ENCODE data around the gene CNNM1. TPM values are rescaled to one million over a fixed set of nuclear protein-coding genes. Genes with fewer than 3 reads are reported as not detected.

CNNM1 gene
- total and polyA plus RNA-seq, 3 experiments from 2014 or later, result 0.11 to 0.16 TPM; not detected in 1

GRCh38 chr10:99375426-99375825, 46.3 kb downstream of the CNNM1 start:
- peaks cover 21 to 25% of the 10 kb centered on the region in 2 donors for H3K27me3 Mint-ChIP-seq
- no peaks in the 10 kb centered on the region for H3K27me3 ChIP-seq (ENCODE audit: insufficient read depth, low read length, poor library complexity, severe bottlenecking)
- H3K9me3 ChIP-seq (ENCODE audit: low read length), result no peaks in the 10 kb centered on the region
- H3K4me1 ChIP-seq (ENCODE audit: insufficient read depth, low read length), result no peaks in the 10 kb centered on the region
- no peak overlapping the region for H3K4me3 Mint-ChIP-seq
- ChIA-PET CTCF (no interaction called here), POLR2A (no interaction called here)
- no peak overlapping the region for H3K27ac ChIP-seq (ENCODE audit: low read depth, low read length)
- H3K27ac Mint-ChIP-seq, result no peak overlapping the region
- no peak overlapping the region for H3K4me3 ChIP-seq (ENCODE audit: low read length)
- peaks cover 2 to 10% (median 8%) of the 10 kb centered on the region in 3 donors for H3K4me1 Mint-ChIP-seq
- peaks cover 0 to 2% (median 0%) of the 10 kb centered on the region in 5 donors for H3K9me3 Mint-ChIP-seq
- no peaks in the 10 kb centered on the region for H3K36me3 Mint-ChIP-seq
- no peak for DNase-seq
- no peaks in the 10 kb centered on the region for H3K36me3 ChIP-seq (ENCODE audit: insufficient read depth, low read length)

GRCh38 chr10:99382176-99382575, 53.0 kb downstream of the CNNM1 start:
- POLR2A ChIA-PET, result no interaction called here
- H3K4me1 Mint-ChIP-seq, result no peaks in the 10 kb centered on the region
- CTCF ChIA-PET, result no interaction called here
- H3K4me3 ChIP-seq (ENCODE audit: low read length), result no peak overlapping the region
- peaks cover 0 to 2% (median 0%) of the 10 kb centered on the region in 5 donors for H3K9me3 Mint-ChIP-seq
- H3K9me3 ChIP-seq (ENCODE audit: low read length), result no peaks in the 10 kb centered on the region
- H3K27me3 Mint-ChIP-seq, result peaks cover 7 to 23% of the 10 kb centered on the region in 2 donors
- no peak for DNase-seq
- H3K4me1 ChIP-seq (ENCODE audit: insufficient read depth, low read length), result no peaks in the 10 kb centered on the region
- no peaks in the 10 kb centered on the region for H3K27me3 ChIP-seq (ENCODE audit: insufficient read depth, low read length, poor library complexity, severe bottlenecking)
- no peak overlapping the region for H3K27ac ChIP-seq (ENCODE audit: low read depth, low read length)
- no peaks in the 10 kb centered on the region for H3K36me3 ChIP-seq (ENCODE audit: insufficient read depth, low read length)
- no peak overlapping the region for H3K4me3 Mint-ChIP-seq
- H3K27ac Mint-ChIP-seq, result peak overlapping the region in 1 of 8 donors; percentile 3
- no peaks in the 10 kb centered on the region for H3K36me3 Mint-ChIP-seq

- Mint-ChIP-seq H3K27ac (no peak overlapping the region), H3K4me1 (no peaks in the 10 kb centered on the region)
These were observed 57.9 kb downstream of the CNNM1 start for GRCh38 chr10:99387071-99387470.

GRCh38 chr10:99387541-99387940, 58.4 kb downstream of the CNNM1 start:
- peaks cover 0 to 2% (median 1%) of the 10 kb centered on the region in 3 donors for H3K4me1 Mint-ChIP-seq
- no peak overlapping the region for H3K4me3 ChIP-seq (ENCODE audit: low read length)

More at GRCh38 chr10:99387071-99387470, 57.9 kb downstream of the CNNM1 start:
- Mint-ChIP-seq H3K4me3 (no peak overlapping the region), H3K9me3 (no peaks in the 10 kb centered on the region), H3K36me3 (no peaks in the 10 kb centered on the region), H3K27me3 (peaks cover 4 to 10% of the 10 kb centered on the region in 2 donors)
- ChIA-PET POLR2A (no interaction called here), CTCF (no interaction called here)
- no peaks in the 10 kb centered on the region for H3K9me3 ChIP-seq (ENCODE audit: low read length)
- no peak for DNase-seq
- H3K27ac ChIP-seq (ENCODE audit: low read depth, low read length), result no peak overlapping the region
- no peaks in the 10 kb centered on the region for H3K36me3 ChIP-seq (ENCODE audit: insufficient read depth, low read length)
- H3K4me1 ChIP-seq (ENCODE audit: insufficient read depth, low read length), result no peaks in the 10 kb centered on the region
- no peaks in the 10 kb centered on the region for H3K27me3 ChIP-seq (ENCODE audit: insufficient read depth, low read length, poor library complexity, severe bottlenecking)
- no peak overlapping the region for H3K4me3 ChIP-seq (ENCODE audit: low read length)

GRCh38 chr10:99389729-99390480, 60.7 kb downstream of the CNNM1 start:
- Histone ChIP-seq H3K4me3 (ENCODE audit: low read length) (no peak overlapping the region), H3K36me3 (ENCODE audit: insufficient read depth, low read length) (no peaks in the 10 kb centered on the region), H3K27me3 (ENCODE audit: insufficient read depth, low read length, poor library complexity, severe bottlenecking) (no peaks in the 10 kb centered on the region), H3K27ac (ENCODE audit: low read depth, low read length) (no peak overlapping the region), H3K4me1 (ENCODE audit: insufficient read depth, low read length) (peaks cover 4% of the 10 kb centered on the region), H3K9me3 (ENCODE audit: low read length) (no peaks in the 10 kb centered on the region)
- ChIA-PET CTCF (interaction anchor here (1.6 kb wide), 1 partner anchor 46 kb away, joined by 4 read pairs; no protein-coding TSS in a partner anchor), POLR2A (no interaction called here)
- H3K9me3 Mint-ChIP-seq, result no peaks in the 10 kb centered on the region
- peaks cover 0 to 1% (median 0%) of the 10 kb centered on the region in 3 donors for H3K36me3 Mint-ChIP-seq
- no peak overlapping the region for H3K4me3 Mint-ChIP-seq
- no peak overlapping the region for H3K27ac Mint-ChIP-seq
- H3K4me1 Mint-ChIP-seq, result peaks cover 0 to 3% (median 2%) of the 10 kb centered on the region in 3 donors
- no peak for DNase-seq
- H3K27me3 Mint-ChIP-seq, result peaks cover 4 to 10% of the 10 kb centered on the region in 2 donors

More at GRCh38 chr10:99387541-99387940, 58.4 kb downstream of the CNNM1 start:
- H3K36me3 ChIP-seq (ENCODE audit: insufficient read depth, low read length), result no peaks in the 10 kb centered on the region
- H3K27ac ChIP-seq (ENCODE audit: low read depth, low read length), result no peak overlapping the region
- peaks cover 1% of the 10 kb centered on the region for H3K4me1 ChIP-seq (ENCODE audit: insufficient read depth, low read length)
- Mint-ChIP-seq H3K36me3 (no peaks in the 10 kb centered on the region), H3K4me3 (no peak overlapping the region), H3K27ac (no peak overlapping the region), H3K9me3 (no peaks in the 10 kb centered on the region), H3K27me3 (peaks cover 4 to 10% of the 10 kb centered on the region in 2 donors)
- CTCF ChIA-PET, result no interaction called here
- POLR2A ChIA-PET, result no interaction called here
- no peaks in the 10 kb centered on the region for H3K9me3 ChIP-seq (ENCODE audit: low read length)
- H3K27me3 ChIP-seq (ENCODE audit: insufficient read depth, low read length, poor library complexity, severe bottlenecking), result no peaks in the 10 kb centered on the region
- no peak for DNase-seq

GRCh38 chr10:99391346-99391745, 62.2 kb downstream of the CNNM1 start:
- peaks cover 0 to 3% (median 2%) of the 10 kb centered on the region in 3 donors for H3K4me1 Mint-ChIP-seq
- no peak overlapping the region for H3K27ac Mint-ChIP-seq
- H3K9me3 ChIP-seq (ENCODE audit: low read length), result no peaks in the 10 kb centered on the region
- no peak overlapping the region for H3K4me3 ChIP-seq (ENCODE audit: low read length)
- H3K4me1 ChIP-seq (ENCODE audit: insufficient read depth, low read length), result peaks cover 4% of the 10 kb centered on the region
- peaks cover 4 to 7% of the 10 kb centered on the region in 2 donors for H3K27me3 Mint-ChIP-seq
- H3K27ac ChIP-seq (ENCODE audit: low read depth, low read length), result no peak overlapping the region
- H3K36me3 ChIP-seq (ENCODE audit: insufficient read depth, low read length), result no peaks in the 10 kb centered on the region
- POLR2A ChIA-PET, result no interaction called here
- DNase-seq, result no peak
- CTCF ChIA-PET, result interaction anchor here (0.7 to 4.0 kb wide), 6 partner anchors 12 to 225 kb away, joined by 3 to 28 read pairs (median 4); no protein-coding TSS in a partner anchor
- H3K36me3 Mint-ChIP-seq, result peaks cover 0 to 9% (median 0%) of the 10 kb centered on the region in 3 donors
- H3K9me3 Mint-ChIP-seq, result no peaks in the 10 kb centered on the region
- no peaks in the 10 kb centered on the region for H3K27me3 ChIP-seq (ENCODE audit: insufficient read depth, low read length, poor library complexity, severe bottlenecking)
- no peak overlapping the region for H3K4me3 Mint-ChIP-seq

- Mint-ChIP-seq H3K4me1 (peaks cover 0 to 3% (median 2%) of the 10 kb centered on the region in 3 donors), H3K27ac (peak overlapping the region in 1 of 8 donors; percentile 14), H3K27me3 (peaks cover 0 to 4% of the 10 kb centered on the region in 2 donors), H3K4me3 (no peak overlapping the region), H3K36me3 (peaks cover 0 to 24% (median 4%) of the 10 kb centered on the region in 3 donors), H3K9me3 (no peaks in the 10 kb centered on the region)
- Histone ChIP-seq H3K27ac (ENCODE audit: low read depth, low read length) (no peak overlapping the region), H3K36me3 (ENCODE audit: insufficient read depth, low read length) (no peaks in the 10 kb centered on the region), H3K4me1 (ENCODE audit: insufficient read depth, low read length) (peaks cover 4% of the 10 kb centered on the region), H3K27me3 (ENCODE audit: insufficient read depth, low read length, poor library complexity, severe bottlenecking) (no peaks in the 10 kb centered on the region), H3K4me3 (ENCODE audit: low read length) (no peak overlapping the region), H3K9me3 (ENCODE audit: low read length) (no peaks in the 10 kb centered on the region)
- no peak for DNase-seq
- ChIA-PET POLR2A (no interaction called here), CTCF (interaction anchor here (1.0 to 4.0 kb wide), 7 partner anchors 10 to 315 kb away, joined by 3 to 28 read pairs (median 3); partner anchors contain the start of gene GOT1)
These were observed 63.9 kb downstream of the CNNM1 start for GRCh38 chr10:99393036-99393435.

GRCh38 chr10:99393683-99394082, 64.5 kb downstream of the CNNM1 start:
- Histone ChIP-seq H3K4me1 (ENCODE audit: insufficient read depth, low read length) (peaks cover 4% of the 10 kb centered on the region), H3K27me3 (ENCODE audit: insufficient read depth, low read length, poor library complexity, severe bottlenecking) (no peaks in the 10 kb centered on the region), H3K9me3 (ENCODE audit: low read length) (no peaks in the 10 kb centered on the region), H3K4me3 (ENCODE audit: low read length) (no peak overlapping the region), H3K27ac (ENCODE audit: low read depth, low read length) (no peak overlapping the region), H3K36me3 (ENCODE audit: insufficient read depth, low read length) (peaks cover under 1% of the 10 kb centered on the region)
- DNase-seq, result no peak
- Mint-ChIP-seq H3K9me3 (no peaks in the 10 kb centered on the region), H3K27me3 (peaks cover 0 to 2% of the 10 kb centered on the region in 2 donors), H3K4me1 (peaks cover 0 to 3% (median 2%) of the 10 kb centered on the region in 3 donors), H3K4me3 (no peak overlapping the region), H3K27ac (peak overlapping the region in 1 of 8 donors; percentile 38), H3K36me3 (peaks cover 0 to 28% (median 4%) of the 10 kb centered on the region in 3 donors)
- CTCF ChIA-PET, result interaction anchor here (1.0 to 4.0 kb wide), 4 partner anchors 9 to 223 kb away, joined by 3 to 28 read pairs (median 4); partner anchors contain the start of gene GOT1
- POLR2A ChIA-PET, result no interaction called here

Data from CD8-positive, alpha-beta memory T cell (primary cell).